Neural progenitor cell (in vitro differentiated cells): ENCODE data around the gene RGS3. TPM values are rescaled to one million over a fixed set of nuclear protein-coding genes. Genes with fewer than 3 reads are reported as not detected.

ENCODE experiments used
- DNase-seq: peaks from one replicate; pipeline ENCODE4 v3.0.0-alpha.2; 2016; ENCODE audit warnings: low spot score
- H2AFZ ChIP-seq: fragments of 200-600 bp; sonication (generic); replicated peaks from 2 replicates; pipeline ENCODE4 v1.6.1; 2016; ENCODE audit warnings: antibody characterized with exemption
- H3F3A ChIP-seq: fragments of 200-600 bp; sonication (generic); 2 replicates; pipeline ENCODE4 v1.6.1; 2016; ENCODE audit warnings: antibody characterized with exemption, low read depth
- H3K27ac ChIP-seq: fragments of 200-600 bp; sonication (generic); 2 replicates; pipeline ENCODE4 v1.5.1; 2016; ENCODE audit warnings: mild to moderate bottlenecking
- H3K27me3 ChIP-seq: fragments of 200-600 bp; sonication (generic); 2 replicates; pipeline ENCODE4 v1.6.1; 2016; ENCODE audit warnings: mild to moderate bottlenecking, moderate library complexity
- H3K36me3 ChIP-seq: fragments of 200-600 bp; sonication (generic); 2 replicates; pipeline ENCODE4 v1.5.1; 2016
- H3K4me1 ChIP-seq: fragments of 200-600 bp; sonication (generic); 2 replicates; pipeline ENCODE4 v1.6.1; 2016; ENCODE audit warnings: mixed run types
- H3K4me2 ChIP-seq: fragments of 200-600 bp; sonication (generic); 2 replicates; pipeline ENCODE4 v1.6.1; 2016
- H3K4me3 ChIP-seq: fragments of 200-600 bp; sonication (generic); 2 replicates; pipeline ENCODE4 v1.5.1; 2016
- H3K79me2 ChIP-seq: fragments of 200-600 bp; sonication (generic); 2 replicates; pipeline ENCODE4 v1.6.1; 2016; ENCODE audit warnings: low read depth
- H3K9ac ChIP-seq: fragments of 200-600 bp; sonication (generic); 2 replicates; pipeline ENCODE4 v1.6.1; 2016
- H3K9me3 ChIP-seq: fragments of 200-600 bp; sonication (generic); 2 replicates; pipeline ENCODE4 v1.5.1; 2016; ENCODE audit warnings: low read depth
- H4K20me1 ChIP-seq: fragments of 200-600 bp; sonication (generic); 2 replicates; pipeline ENCODE4 v1.6.1; 2016; ENCODE audit warnings: low read depth
- H3K27ac Mint-ChIP-seq: 3 replicates; pipeline ENCODE4 v1.8.0; 2021; ENCODE audit warnings: mixed read lengths
- H3K27me3 Mint-ChIP-seq: 2 replicates; pipeline ENCODE4 v1.8.0; 2022; ENCODE audit warnings: low read depth, mild to moderate bottlenecking, inconsistent platforms, moderate library complexity, mixed read lengths; ENCODE audit not compliant: insufficient read depth
- H3K36me3 Mint-ChIP-seq: 3 replicates; pipeline ENCODE4 v1.8.0; 2021; ENCODE audit warnings: mixed read lengths
- H3K4me1 Mint-ChIP-seq: 3 replicates; pipeline ENCODE4 v1.8.0; 2021; ENCODE audit warnings: mixed read lengths
- H3K4me3 Mint-ChIP-seq: 3 replicates; pipeline ENCODE4 v1.8.0; 2021; ENCODE audit warnings: mild to moderate bottlenecking, moderate library complexity, mixed read lengths
- H3K9me3 Mint-ChIP-seq: 3 replicates; pipeline ENCODE4 v1.8.0; 2020; ENCODE audit warnings: mixed read lengths
- CTCF ChIP-seq: fragments of 200-600 bp; sonication (generic); IDR thresholded peaks from 2 replicates; pipeline ENCODE4 v1.5.1; 2017; ENCODE audit warnings: antibody characterized with exemption, mild to moderate bottlenecking
- EZH2 ChIP-seq: fragments of 200-600 bp; sonication (generic); IDR thresholded peaks from 2 replicates; pipeline ENCODE4 v1.6.1; 2017; ENCODE audit warnings: antibody characterized with exemption, mild to moderate bottlenecking, moderate library complexity
- EZH2phosphoT487 ChIP-seq: fragments of 200-600 bp; sonication (generic); IDR thresholded peaks from 2 replicates; pipeline ENCODE4 v1.6.1; 2017; ENCODE audit warnings: antibody characterized with exemption
- total RNA-seq: library from RNA; depleted of rRNA; stranded (reverse); fragments of >200 nt; gene quantifications from 2 replicates; pipeline ENCODE4 v1.2.3, GENCODE V29; 2015; ENCODE audit warnings: low replicate concordance

RGS3 gene
- total RNA-seq, 1 donor from 2014 or later: 30.3 TPM

DNA sequence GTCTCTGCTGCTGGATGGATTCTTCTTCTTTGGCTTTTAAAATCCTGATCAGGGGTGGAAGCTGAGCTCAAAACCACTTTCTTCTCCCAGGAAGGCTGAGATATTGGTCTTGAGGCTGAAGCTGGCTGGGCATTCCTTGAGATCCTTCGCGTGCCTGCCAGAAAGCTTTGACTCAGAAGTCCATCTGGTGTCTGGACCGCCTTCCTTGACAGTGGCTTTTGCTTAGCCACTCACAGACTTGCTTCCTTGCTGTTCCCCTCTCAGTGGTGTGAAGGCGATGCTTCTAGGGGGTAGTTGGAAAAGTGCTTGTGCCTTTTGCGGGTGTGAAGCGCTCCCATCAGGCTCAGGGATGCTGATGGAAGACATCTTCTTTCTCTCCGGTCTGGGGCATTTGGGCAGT is 45.9 kb downstream of the RGS3 start:
- Histone ChIP-seq H2AFZ (no peak overlapping the region), H4K20me1 (peaks cover 32% of the 10 kb centered on the region)

DNA sequence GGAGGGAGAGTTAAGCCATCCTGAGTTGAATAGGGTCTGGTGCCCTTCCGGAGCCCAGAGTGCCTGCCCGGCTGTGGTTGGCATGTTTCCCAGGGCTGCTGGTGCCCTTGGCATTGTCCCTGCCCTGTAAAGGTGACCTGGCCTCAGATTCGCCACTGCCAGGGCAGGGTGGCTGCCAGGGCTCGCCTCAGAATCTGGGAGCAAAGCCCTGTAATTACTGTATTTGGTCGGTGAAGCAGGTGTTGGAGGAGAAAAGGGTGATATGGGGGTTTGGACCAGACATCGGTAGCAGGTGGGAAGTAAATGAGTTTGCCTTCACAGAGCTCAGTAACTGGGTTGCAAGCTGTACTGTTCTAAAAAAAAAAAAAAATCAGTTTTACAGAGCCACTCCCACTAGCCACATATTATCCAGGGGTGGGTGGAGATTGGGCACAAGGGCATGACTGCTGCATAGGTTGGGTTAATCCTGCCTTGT is 47.6 kb downstream of the RGS3 start:
- no peak overlapping the region for H3K4me3 ChIP-seq
- no peak for DNase-seq
- no peak overlapping the region for H2AFZ ChIP-seq
- Mint-ChIP-seq H3K4me1 (peaks cover 81% of the 10 kb centered on the region), H3K27me3 (peaks cover 5% of the 10 kb centered on the region), H3K4me3 (no peak overlapping the region), H3K9me3 (no peaks in the 10 kb centered on the region), H3K36me3 (peaks cover 21% of the 10 kb centered on the region), H3K27ac (peak overlapping the region; percentile 34)
- H3K9ac ChIP-seq: no peak overlapping the region
- H3K36me3 ChIP-seq: no peaks in the 10 kb centered on the region
- TF ChIP-seq CTCF (no peak), EZH2 (no peak), EZH2phosphoT487 (no peak)
- no peaks in the 10 kb centered on the region for H3K9me3 ChIP-seq
- no peaks in the 10 kb centered on the region for H3K79me2 ChIP-seq
- H3K27me3 ChIP-seq: no peaks in the 10 kb centered on the region
- peaks cover 26% of the 10 kb centered on the region for H3K4me1 ChIP-seq
- H3K27ac ChIP-seq: no peak overlapping the region
- peaks cover 18% of the 10 kb centered on the region for H4K20me1 ChIP-seq
- no peak overlapping the region for H3K4me2 ChIP-seq
- H3F3A ChIP-seq: peaks cover 16% of the 10 kb centered on the region

More for the DNA sequence above, 45.9 kb downstream of the RGS3 start:
- H3K27ac Mint-ChIP-seq: peak overlapping the region; percentile 74
- Histone ChIP-seq H3K27me3 (no peaks in the 10 kb centered on the region), H3K36me3 (no peaks in the 10 kb centered on the region), H3K4me3 (no peak overlapping the region), H3K27ac (no peak overlapping the region), H3K79me2 (no peaks in the 10 kb centered on the region), H3K4me2 (no peak overlapping the region), H3K9ac (no peak overlapping the region), H3F3A (peaks cover 26% of the 10 kb centered on the region), H3K9me3 (no peaks in the 10 kb centered on the region), H3K4me1 (peaks cover 34% of the 10 kb centered on the region)
- no peak for DNase-seq
- H3K36me3 Mint-ChIP-seq: peaks cover 13% of the 10 kb centered on the region
- TF ChIP-seq EZH2 (no peak), EZH2phosphoT487 (no peak), CTCF (no peak)
- peaks cover 5% of the 10 kb centered on the region for H3K27me3 Mint-ChIP-seq
- H3K9me3 Mint-ChIP-seq: no peaks in the 10 kb centered on the region
- peaks cover 92% of the 10 kb centered on the region for H3K4me1 Mint-ChIP-seq
- H3K4me3 Mint-ChIP-seq: no peak overlapping the region

DNA sequence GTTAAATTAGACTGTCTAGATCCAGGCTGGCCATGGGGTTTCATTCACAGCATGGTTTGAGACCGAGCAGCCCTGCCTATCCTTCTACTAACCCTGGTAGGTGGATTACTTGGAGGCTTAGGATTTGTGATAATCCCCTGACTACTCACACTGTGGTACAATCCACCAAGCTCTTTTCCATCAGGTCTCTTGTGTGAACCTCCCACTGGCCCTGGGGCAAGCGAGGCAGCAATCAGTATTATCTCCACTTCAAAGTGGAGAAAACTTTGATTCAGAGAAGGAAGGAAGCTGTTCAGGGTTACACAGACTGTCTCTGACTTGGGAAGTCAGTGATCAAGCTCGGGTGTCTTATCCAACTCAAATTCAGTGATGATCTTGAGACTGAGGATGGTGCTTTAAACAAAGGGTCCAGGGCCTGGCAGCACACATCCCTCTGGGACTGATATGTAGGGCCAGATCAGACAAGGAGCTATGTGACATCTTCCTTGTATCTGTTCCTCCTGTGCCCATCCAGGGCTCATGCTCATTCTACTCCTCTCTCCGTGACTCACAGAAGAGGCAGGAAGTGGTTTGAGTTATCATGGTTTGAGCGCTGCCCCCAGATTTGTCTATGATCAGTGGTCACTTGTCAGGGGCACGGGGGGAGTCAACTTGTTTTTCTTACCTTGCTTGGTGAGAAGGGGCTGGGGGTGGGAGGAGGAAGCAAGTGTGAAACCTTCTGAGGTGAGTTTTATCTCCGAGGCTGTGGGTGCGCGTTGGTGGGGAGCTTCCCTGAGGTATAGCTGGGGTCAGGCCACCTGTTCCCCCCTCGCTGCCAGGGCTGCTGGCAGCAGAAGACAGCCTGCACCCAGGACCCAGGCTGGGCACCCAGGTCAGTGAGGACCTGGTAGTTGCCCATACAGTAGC is 48.6 kb downstream of the RGS3 start:
- Histone ChIP-seq H3K9me3 (no peaks in the 10 kb centered on the region), H3K4me2 (no peak overlapping the region), H3F3A (peaks cover 10% of the 10 kb centered on the region), H3K36me3 (no peaks in the 10 kb centered on the region), H3K79me2 (no peaks in the 10 kb centered on the region), H3K4me3 (no peak overlapping the region), H4K20me1 (peaks cover 8% of the 10 kb centered on the region), H3K27me3 (no peaks in the 10 kb centered on the region), H2AFZ (no peak overlapping the region), H3K27ac (no peak overlapping the region), H3K9ac (no peak overlapping the region), H3K4me1 (peaks cover 19% of the 10 kb centered on the region)
- peak overlapping the region; percentile 97 for H3K27ac Mint-ChIP-seq
- TF ChIP-seq EZH2phosphoT487 (no peak), EZH2 (no peak), CTCF (no peak)
- peaks cover 22% of the 10 kb centered on the region for H3K36me3 Mint-ChIP-seq
- no peaks in the 10 kb centered on the region for H3K9me3 Mint-ChIP-seq
- DNase-seq: peak; percentile 60
- peaks cover 79% of the 10 kb centered on the region for H3K4me1 Mint-ChIP-seq
- peaks cover 6% of the 10 kb centered on the region for H3K27me3 Mint-ChIP-seq
- H3K4me3 Mint-ChIP-seq: no peak overlapping the region
